Measurements from ENCODE around the gene PHKB.
"Not testable (repeated sequence)": the region's sequence is repeated elsewhere in the genome, so short reads cannot be mapped to it uniquely, and the experiment has no call there.

The PHKB gene

DNA sequence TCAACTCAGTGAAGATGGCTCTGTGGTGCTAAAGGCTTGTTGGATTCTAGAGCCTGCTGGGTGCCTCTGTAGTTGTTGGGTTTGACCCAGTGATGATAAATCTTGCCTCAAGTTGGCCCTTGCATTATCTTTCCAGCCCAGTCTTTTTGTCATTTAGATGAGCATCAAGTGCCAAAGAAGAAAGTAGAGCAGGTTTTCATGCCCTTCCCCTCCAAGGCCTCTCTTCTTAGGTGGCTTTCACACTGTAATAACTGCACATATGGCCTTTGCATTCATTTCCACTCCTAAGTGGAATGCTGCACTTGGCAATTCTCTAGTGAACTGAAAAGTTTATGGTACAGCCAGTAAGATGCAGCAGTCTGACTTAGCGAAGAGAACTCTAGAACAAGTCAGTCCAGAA is 165.1 kb downstream of the PHKB start:
- DNase-seq (ENCODE audit: low spot score) = no peak

DNA sequence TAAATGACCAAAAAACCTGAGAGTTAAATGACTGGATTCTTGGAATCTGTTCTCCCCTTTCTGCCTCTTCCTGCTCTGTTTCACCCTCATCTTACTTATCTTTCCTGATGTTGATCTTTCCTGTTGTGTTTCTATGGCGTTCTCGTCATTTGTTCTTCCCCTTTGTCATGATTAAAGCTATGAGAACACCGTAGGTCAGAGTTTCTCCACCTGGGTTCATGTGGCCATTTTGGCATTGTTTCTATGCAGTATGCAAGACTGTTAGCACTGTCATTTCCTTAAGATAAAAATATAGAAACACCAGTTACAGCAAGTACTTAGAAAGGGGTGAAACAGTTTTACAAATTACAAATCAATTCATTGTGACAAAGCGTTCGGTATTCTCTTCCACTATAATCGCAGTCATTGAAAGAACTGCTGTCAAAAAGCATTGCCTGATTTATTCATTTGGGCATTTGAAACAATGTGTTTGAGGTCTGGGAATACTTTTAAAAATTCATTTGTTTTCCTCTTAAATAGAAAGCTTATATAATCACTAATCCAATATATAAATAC is 166.0 kb downstream of the PHKB start:
- no peak for DNase-seq (ENCODE audit: low spot score)

DNA sequence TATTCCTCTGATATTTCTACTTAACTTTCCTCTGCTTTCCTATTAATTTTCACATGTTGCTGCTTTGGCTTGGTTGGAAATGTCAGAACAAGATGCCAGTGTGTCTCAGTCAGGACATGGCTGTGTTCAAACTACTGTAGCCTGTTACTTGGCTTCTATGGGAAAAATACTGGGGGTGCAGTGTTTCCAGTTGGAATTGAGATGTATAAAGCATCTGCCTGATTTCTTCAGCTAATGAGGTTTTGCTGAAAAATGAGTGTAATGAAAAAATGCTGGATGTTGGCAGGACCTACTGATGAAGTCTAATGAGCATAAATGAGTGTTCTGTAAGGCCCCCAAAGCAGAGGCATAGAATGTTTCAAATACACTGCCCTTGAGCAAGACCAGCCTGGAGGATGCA is 166.6 kb downstream of the PHKB start:
- no peak for DNase-seq (ENCODE audit: low spot score)

DNA sequence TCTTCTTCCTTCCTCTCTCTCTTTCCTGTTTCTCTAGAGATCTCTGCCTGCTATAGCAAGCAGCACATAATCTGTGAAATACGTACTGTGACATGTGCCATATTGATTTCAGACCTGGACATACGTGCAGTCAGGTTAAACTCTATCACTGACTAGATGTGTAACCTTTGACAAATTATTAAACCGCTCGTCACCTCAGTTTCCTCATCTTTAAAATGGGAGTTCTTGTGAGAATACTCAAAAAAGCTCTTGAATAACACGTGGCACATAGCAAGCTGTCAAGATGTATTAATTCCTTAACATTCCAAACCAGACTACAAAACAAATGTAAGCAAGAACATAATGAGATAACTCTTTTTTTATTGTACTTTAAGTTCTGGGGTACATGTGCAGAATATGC is 170.0 kb downstream of the PHKB start:
- DNase-seq (ENCODE audit: low spot score) = no peak

DNA sequence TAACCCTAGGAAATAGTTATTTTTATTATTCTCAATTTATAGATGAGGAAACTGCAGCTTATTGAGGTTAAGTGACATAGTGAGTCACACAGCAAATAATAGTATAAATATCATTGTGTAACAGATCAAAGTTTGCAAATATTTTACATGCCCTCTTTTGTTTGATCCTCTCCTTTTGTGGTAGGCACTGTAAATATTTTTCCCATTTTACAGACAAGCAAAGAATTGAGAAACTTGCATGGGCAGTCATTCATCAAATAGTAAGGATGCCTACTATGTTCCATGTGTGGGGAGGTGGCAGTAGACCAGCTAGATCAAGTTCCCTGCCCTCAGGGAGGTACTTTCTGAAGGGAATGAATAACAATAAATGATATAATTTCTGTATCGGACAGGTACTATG is 173.0 kb downstream of the PHKB start:
- DNase-seq (ENCODE audit: low spot score) = no peak

DNA sequence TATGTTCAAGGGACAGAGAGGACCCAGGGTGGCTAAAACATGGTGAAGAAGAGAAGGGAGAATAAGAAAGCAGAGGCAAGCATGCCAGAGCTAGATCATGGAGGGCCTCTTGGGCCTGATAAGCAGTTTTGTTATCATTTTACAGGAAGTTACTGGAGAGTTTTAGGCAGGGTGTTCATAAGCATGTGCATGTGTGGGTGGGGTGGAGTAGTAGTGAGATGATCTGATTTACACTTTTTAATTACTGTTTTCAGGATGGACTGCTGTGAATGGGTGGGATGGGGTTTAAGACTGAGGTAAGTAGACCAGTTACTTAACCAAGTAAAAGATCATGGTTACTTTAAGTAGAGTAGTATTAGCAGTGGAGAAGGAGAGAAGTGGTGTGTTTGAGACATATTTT is 173.6 kb downstream of the PHKB start:
- no peak for DNase-seq (ENCODE audit: low spot score)

DNA sequence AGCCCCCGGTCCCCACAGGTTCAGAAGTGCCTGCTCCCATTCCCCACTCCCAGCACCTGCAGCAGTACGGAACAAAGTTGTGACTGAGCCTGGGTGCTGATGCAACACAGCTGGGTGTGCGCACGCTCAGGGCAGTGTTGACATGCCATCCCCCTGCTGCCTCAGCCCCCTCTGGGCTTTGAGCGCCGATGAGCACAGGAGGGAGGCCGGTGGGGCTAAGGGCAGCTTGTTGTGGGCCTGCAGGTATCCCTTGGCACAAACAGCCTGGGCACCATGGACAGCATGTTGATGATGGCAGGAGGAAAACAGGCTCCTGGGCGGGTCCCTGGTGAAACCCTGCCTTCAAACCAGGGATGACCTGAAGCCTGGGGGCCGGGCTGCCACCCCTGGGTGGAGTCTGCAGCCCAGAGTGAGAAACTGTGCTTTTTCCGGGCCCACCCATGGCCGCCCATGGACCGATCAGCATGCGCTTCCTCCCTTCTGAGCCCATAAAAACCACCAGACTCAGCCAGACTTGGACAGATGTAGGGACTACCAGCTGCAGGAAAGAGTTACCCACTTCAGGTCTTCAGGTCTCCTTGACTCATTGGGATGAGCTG is 175.5 kb downstream of the PHKB start:
- DNase-seq (ENCODE audit: low spot score) = no peak

DNA sequence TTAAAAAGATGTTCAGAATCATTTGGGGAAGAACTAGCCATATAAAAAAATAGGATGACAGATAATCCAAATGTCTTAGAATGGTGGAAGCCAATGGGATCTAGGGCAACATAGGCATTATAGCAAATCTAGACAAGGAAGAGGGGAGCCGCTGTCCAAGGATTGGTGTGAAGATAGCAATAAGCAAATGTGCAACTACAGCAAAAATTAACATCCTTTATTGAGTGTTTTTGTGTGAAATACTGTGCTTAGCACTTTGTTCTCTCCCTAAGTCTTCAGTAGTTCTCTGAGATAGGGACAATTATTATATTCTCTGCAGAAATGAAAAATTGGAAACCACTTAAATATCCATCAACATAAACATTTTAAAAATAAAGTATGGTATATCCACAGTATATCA is 177.0 kb downstream of the PHKB start:
- DNase-seq (ENCODE audit: low spot score) = no peak

DNA sequence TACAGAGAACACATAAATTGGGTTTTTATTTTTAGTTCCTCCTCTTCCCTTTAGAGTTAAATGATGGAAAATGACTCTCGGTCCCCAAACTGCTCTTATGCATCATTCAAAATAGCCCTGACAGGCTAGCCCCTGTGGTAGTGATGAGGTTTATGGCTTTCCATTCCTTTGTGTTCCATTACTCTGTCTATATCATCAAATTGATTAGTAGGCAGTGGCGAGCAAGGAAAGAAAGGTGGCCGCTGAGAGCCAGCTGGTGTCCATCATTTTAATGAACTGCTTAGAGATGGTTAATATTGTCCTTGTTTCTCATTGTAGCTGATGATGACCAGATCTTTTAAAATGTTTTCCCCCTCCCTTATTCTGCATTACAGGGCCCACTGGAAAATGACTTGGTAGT is 179.5 kb downstream of the PHKB start:
- no peak for DNase-seq (ENCODE audit: low spot score)

DNA sequence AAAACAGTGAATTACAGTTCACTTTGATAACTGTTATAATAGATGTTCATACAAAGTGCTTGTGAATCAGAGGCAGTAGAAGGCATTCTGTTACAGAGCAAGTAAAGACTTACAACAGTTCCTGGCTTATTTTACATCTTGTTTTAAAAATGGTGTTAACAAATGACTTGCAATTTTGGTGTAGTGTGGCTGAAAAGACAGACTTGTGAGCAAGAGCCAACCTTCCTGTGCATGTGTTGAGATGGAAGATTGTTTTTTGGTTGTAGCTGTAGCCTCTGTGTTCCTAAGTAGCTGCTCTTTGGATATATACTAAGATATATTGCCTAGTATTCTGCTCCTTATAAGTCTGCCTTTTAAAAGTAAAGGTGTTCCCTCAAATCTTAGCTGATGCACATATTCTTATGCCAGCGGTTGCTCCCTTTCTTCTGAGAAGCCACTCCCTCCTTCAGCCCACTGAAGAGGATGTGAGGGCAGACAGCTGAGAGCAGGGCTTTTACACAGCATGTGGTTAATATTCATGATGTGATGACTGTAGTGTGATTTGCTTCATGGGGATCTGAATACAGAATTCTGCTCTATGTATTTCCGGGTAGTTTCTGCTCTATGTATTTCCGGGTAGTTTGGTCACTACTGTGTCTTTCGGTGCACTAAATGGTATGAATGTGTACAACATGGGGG is 182.3 kb downstream of the PHKB start:
- DNase-seq (ENCODE audit: low spot score) = no peak

DNA sequence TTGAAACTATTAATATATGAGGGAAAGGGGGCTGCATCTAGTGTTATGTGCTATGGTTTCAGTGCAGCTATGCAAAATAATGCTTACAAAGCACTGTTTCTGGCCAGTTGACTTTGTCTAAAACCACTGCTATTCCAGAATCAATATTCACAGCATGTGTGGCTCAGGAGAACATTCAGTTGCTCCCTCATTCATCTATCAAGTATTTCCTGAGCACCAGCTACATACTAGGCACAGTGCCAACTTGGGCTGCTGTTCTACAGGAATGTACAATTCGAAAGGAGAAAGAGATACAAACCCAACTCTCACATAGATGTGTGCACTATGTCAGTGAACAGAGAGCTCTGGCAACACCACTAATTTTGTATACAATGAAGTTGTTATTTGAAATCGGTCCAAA is 183.0 kb downstream of the PHKB start:
- DNase-seq (ENCODE audit: low spot score) = no peak

DNA sequence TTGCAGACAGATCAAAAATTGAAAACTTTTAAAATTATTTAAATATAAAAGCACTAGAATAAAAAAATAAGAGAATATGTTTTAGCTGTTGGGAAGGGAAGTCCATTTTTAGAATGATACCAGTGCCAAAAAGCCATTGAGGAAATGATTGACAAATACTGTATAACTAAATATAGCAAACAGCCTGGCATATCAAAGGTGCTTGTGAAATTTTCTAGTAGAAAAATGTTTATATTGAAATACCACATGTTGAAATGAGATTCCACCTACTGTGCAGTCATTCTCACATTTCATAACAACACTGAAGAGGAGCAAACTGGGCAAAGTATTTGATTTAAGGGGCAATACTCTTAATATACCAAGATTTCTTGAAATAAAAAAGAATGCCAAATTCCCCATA is 183.5 kb downstream of the PHKB start:
- DNase-seq (ENCODE audit: low spot score) = no peak

DNA sequence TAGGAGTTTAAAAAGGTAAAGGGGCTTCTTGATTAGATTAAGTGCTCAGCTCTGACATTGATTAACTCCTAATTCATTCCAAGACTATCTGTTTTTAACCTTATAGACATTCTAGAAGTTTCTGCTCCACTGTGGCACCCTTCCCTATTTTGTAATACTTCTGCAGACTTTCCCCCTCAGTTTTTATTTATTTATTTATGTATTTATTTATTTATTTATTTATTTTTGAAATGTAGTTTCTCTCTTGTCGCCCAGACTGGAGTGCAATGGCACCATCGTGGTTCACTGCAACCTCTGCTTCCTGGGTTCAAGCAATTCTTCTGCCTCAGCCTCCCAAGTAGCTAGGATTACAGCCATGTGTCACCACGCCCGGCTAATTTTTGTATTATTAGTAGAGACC is 185.8 kb downstream of the PHKB start:
- no peak for DNase-seq (ENCODE audit: low spot score)

DNA sequence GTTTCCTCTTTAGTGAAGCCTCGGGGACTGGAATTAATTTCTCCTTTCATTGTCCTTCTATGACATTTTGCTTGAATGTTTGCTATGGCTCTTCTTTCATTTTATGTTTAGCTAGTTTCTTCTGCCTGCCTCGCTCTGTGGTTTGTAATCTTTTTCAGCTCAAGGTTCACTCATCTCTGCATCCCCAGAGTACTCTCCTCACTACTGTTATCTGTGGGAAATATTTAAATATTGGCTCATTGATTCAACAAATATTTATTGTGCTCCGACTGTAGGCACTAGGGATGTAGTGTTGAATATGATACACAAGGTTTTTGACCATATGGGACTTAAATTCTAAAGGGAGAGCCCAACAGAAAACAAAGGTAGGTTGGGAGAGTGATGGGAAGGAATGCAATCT is 195.9 kb downstream of the PHKB start:
- peak; percentile 20 for DNase-seq (ENCODE audit: low spot score)

DNA sequence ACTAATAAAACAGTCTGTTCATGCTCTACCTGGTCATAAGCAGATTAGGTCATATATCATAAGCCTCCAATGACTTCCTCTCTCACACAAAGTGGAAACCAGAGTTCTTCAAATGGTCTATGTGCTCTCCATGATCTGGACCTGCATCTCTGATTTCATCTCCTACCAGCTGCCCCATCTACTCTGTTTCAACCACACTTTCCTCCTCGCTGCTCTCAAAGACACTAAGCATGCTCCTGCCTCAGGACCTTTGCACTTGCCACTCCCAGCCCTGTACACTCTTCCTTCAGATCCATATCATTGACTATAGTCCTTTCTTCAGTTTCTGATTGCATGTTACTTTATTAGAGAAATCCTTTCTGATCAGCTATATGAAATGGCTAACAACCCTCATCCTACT is 196.8 kb downstream of the PHKB start:
- no peak for DNase-seq (ENCODE audit: low spot score)

DNA sequence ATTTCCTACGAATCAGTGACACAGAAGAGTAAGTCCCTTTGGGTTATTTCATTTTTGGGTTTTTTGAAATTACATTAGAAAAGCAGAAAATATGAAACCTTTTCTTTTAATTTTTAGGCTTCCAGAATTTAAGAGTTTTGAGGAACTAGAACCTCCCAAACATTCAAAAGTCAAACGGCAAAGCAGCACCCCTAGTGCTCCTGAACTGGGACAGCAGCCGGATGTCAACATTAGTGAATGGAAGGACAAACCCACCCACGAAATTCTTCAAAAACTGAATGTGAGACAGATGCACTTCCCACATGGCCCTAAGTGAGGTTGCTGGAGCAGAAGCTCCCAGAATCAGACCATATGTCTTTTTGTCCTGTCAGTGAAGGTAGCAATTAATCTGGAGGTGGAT is 199.4 kb downstream of the PHKB start:
- no peak for DNase-seq (ENCODE audit: low spot score)

DNA sequence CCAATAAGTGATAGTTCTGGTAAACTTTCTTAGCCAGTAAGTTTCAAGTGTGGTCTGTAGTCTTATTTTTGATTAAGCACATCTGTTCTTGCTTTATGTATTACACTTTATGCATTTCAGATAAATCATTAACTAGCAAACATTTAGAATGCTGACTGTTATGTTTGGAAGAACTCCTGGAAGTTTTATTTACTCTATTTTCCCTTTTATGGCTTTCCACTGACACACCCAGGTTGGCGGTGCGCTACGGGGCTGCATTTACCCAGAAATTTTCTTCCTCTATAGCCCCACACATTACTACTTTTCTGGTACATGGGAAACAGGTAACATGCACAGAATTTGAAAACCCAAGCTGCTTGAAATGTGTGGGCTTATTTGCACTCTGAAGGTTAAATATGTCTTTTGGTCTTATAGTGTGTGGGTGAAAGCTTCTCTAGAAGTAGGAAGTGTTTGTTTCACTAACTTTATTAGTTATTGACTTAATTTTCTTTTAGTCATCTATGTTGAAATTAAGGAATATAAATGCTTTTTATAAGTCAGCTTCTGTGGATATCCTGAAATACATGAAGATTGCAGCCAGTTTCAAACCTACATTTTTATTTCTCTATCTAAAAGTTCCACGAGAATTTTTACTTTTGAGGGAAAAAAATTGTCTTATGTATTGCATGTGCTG is 203.7 kb downstream of the PHKB start:
- DNase-seq (ENCODE audit: low spot score) = peak; percentile 5

DNA sequence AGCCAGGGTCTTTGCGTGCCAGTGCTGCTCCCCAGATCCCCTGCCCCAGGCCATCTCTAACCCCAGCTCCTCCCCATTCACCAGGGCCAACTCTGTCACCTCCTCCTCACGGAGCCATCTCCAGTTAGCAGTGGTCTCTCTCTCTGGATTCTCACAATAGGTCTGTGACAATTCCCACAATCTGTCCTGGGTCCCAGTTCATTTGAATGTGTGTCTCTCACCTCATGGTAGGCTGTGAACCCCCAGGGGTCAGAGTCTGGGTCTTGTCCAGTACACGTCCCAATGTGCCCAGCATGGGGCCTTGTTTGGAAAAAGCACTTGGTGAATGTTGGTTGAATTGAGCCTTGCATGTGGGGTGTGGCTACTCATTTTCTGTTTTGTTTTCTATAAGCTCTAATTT is 205.3 kb downstream of the PHKB start:
- DNase-seq (ENCODE audit: low spot score) = no peak

DNA sequence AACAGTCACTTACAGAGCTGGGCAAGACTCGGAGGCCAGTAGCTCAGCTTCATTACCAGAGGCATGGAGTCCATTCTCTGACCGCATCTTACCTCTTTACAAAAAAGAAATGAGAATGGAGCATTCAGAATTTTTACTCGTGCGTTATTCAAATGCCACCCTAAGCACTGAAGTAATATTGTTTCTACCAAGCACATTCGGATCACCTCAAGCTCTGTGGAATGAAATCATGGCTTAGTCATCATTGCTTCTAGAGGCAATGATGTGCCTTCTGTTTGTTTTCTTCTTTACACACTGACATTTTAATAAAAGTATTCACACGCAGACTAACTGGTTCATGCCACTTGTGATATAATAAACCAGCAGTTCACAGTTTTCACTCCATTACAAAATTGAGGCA is 206.8 kb downstream of the PHKB start:
- DNase-seq (ENCODE audit: low spot score) = no peak

DNA sequence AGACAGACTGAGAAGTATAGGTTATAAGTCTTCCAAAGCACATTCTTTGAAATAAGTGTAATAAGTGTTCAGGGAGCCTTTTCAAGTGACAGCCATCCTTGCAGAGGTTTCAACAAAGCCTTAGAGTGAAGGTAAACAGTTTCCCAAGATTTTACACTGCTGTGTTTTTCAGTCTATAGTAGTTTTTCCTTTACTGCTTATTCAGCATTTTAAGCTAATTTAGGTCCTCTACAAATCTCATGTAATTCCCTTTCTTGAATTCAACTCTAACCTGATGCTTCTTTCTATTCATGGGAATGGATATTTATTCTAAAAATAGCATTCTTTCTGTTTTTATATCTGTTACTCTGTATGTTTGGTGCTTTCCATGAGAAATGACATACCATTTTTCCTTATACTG is 211.3 kb downstream of the PHKB start:
- DNase-seq (ENCODE audit: low spot score) = no peak

DNA sequence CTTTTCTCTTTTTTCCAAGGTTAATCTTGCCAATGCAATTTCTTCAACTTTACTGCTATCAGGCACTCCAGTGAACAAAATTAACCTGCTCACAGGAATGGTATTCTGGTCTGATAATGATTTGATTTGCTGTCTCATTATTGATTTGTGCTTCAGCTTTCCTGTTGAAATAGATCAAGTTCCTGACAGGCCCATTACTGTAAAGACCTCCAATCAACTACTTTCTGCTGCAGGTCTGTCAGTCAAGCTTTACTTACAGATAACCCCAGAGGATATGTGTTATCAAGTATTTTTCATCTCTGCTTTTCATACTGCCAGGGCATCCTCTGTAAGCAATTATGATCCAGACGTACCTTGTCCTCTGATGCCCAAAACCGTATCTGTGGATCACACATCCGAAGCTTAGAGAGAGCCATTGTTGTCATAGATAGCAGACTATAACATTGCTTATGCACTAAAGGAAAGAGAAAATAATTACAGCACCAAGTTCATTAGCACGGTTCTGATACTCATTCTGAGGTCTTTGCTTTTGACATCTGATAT is 215.6 kb downstream of the PHKB start:
- no peak for DNase-seq (ENCODE audit: low spot score)

DNA sequence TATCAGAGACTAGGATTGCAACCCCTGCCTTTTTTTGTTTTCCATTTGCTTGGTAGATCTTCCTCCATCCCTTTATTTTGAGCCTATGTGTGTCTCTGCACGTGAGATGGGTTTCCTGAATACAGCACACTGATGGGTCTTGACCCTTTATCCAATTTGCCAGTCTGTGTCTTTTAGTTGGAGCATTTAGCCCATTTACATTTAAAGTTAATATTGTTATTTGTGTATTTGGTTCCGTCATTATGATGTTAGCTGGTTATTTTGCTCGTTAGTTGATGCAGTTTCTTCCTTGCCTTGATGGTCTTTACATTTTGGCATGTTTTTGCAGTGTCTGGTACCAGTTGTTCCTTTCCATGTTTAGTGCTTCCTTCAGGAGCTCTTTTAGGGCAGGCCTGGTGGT is 220.4 kb downstream of the PHKB start:
- DNase-seq (ENCODE audit: low spot score) = not testable (repeated sequence)

DNA sequence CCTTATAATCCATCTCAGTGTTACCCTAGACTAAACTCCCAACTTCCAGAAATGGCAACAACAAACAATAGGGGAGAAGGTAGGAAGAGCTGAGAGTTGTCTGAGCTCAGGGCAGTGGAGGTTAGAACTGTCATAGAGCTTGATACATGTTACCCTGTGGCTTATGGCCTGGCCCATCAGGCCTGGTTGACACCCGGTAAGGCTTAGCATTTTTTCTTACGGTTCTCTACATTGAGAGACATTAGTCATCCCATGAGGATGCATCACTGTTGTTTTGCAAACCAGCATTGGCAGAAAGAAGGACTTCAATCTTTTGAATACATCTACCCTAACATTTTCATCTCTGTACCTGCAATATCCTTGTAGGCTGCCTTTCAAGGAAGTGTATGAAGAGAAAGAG is 226.6 kb downstream of the PHKB start:
- no peak for DNase-seq (ENCODE audit: low spot score)

Data from HuH-7.5 (cell line).